Upper lobe of left lung (tissue), 4 donors: ENCODE data around the gene RASSF7.
"Not testable (repeated sequence)": the region's sequence is repeated elsewhere in the genome, so short reads cannot be mapped to it uniquely, and the experiment has no call there.

Experiments
- CTCF ChIP-seq, 6 experiments: fragments of 450-650 bp in 4 of 6; fragments of 200-600 bp in 2 of 6; sonication (generic) in 2 of 6; IDR thresholded peaks; one replicate each; pipeline ENCODE4 v1.5.1; 2016 to 2019; ENCODE audit warnings: antibody characterized with exemption in 6 of 6
- EP300 ChIP-seq, 4 donors: sonication (generic); formaldehyde crosslinking; IDR thresholded peaks; one replicate each; pipeline ENCODE4 v1.5.1; 2017; ENCODE audit warnings: antibody characterized with exemption in 4 of 4, control low read depth in 2 of 4

DNA sequence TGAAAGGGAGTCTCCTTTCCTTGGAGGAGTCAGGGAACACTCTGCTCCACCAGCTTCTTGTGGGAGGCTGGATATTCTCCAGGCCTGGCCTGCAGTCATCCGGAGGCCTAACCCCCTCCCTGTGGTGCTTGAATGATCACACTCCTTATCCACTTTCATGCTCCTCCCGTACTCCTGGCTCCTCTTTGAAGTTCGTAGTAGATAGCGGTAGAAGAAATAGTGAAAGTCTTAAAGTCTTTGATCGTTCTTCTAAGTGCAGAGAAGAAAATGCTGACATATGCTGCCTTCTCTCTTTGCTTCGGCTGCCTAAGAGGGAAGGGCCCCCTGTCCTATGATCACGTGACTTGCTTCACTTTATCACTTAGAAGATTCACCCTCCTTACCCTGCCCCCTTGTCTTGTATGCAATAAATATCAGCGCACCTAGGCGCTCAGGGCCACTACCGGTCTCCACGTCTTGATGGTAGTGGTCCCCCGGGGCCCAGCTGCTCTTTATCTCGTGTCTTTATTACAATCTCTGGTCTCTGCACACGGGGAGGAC lies 13.3 kb downstream of the RASSF7 start:
- not testable (repeated sequence) for TF ChIP-seq CTCF, EP300 (IDR thresholded peaks at IDR 0.05)
